A549 (cell line): ENCODE measurements around the gene RGMA. TPM values are rescaled to one million over a fixed set of nuclear protein-coding genes. Genes with fewer than 3 reads are reported as not detected.

Source experiments
- ATAC-seq, 2 experiments: fragments of 200-7000 bp in 1 of 2; fragments of >200 bp in 1 of 2; cut with Nextera tagmentation in 1 of 2; cut with Tn5 transposase in 1 of 2; 3 replicates each; pipeline versions ENCODE4 v1.8.0 to v1.9.1; 2018 to 2020; ENCODE audit warnings: mild to moderate bottlenecking in 1 of 2, moderate library complexity in 1 of 2
- CTCF ChIA-PET: fragments of 300-600 bp; sonication (Branson Sonifier 250); formaldehyde crosslinking; extraction: SDS; loops from one replicate; lab custom pipeline; 2021; ENCODE audit warnings: antibody characterized with exemption, inconsistent platforms; lab: Yijun Ruan, JAX
- POLR2A ChIA-PET: fragments of 350-600 bp; formaldehyde crosslinking; extraction: SDS; loops from one replicate; lab custom pipeline; 2021; ENCODE audit warnings: antibody characterized with exemption, inconsistent platforms; lab: Yijun Ruan, JAX
- DNase-seq, 2 experiments: peaks; one replicate each; pipeline versions ENCODE4 v3.0.0 to v3.0.0-alpha.2; 2011 to 2016; ENCODE audit warnings: low read depth in 1 of 2, low spot score in 1 of 2
- FAIRE-seq: peaks from 2 replicates; lab custom pipeline; 2011; peaks lifted over from hg19 to GRCh38; lab: Jason Lieb, UNC
- H3K27ac ChIP-seq, 2 experiments: fragments of >200 bp; sonication (Bioruptor Twin); formaldehyde crosslinking; 3 replicates each; pipeline ENCODE4 v1.5.1; 2016 to 2017
- H3K4me1 ChIP-seq: fragments of >200 bp; sonication (Bioruptor Twin); formaldehyde crosslinking; 3 replicates; pipeline ENCODE4 v1.6.1; 2016
- H3K4me2 ChIP-seq: fragments of >200 bp; sonication (Bioruptor Twin); formaldehyde crosslinking; 3 replicates; pipeline ENCODE4 v1.6.1; 2016
- H3K4me3 ChIP-seq: fragments of >200 bp; sonication (Bioruptor Twin); formaldehyde crosslinking; 3 replicates; pipeline ENCODE4 v1.5.1; 2016
- H3K9me3 ChIP-seq: fragments of >200 bp; sonication (Bioruptor Twin); formaldehyde crosslinking; 3 replicates; pipeline ENCODE4 v1.6.1; 2016
- BCL3 ChIP-seq: fragments of >200 bp; sonication (Bioruptor Twin); formaldehyde crosslinking; IDR thresholded peaks from 3 replicates; pipeline ENCODE4 v1.6.1; 2016
- CBX8 ChIP-seq: fragments of 200-600 bp; sonication (generic); IDR thresholded peaks from 2 replicates; pipeline ENCODE4 v1.6.1; 2016
- CHD2 ChIP-seq: fragments of 150-350 bp; IDR thresholded peaks from 2 replicates; pipeline ENCODE4 v1.6.1; 2014; ENCODE audit warnings: low read length; ENCODE audit not compliant: partially characterized antibody
- CHD4 ChIP-seq: fragments of 200-600 bp; sonication (generic); IDR thresholded peaks from 2 replicates; pipeline ENCODE4 v1.6.1; 2016; ENCODE audit warnings: antibody characterized with exemption, mild to moderate bottlenecking, borderline replicate concordance
- EHF ChIP-seq: fragments of 250-450 bp; sonication (Bioruptor Pico); IDR thresholded peaks from 2 replicates; pipeline ENCODE4 v1.5.0; 2020; ENCODE audit warnings: mild to moderate bottlenecking
- HEYL ChIP-seq: fragments of 250-450 bp; sonication (Bioruptor Pico); IDR thresholded peaks from 2 replicates; pipeline ENCODE4 v1.8.0; 2021; ENCODE audit warnings: mild to moderate bottlenecking, moderate library complexity
- HOXA7 ChIP-seq: fragments of 250-450 bp; sonication (Bioruptor Pico); IDR thresholded peaks from 2 replicates; pipeline ENCODE4 v1.5.0; 2020; ENCODE audit warnings: mild to moderate bottlenecking, moderate library complexity
- HOXB13 ChIP-seq: fragments of 250-450 bp; sonication (Bioruptor Pico); IDR thresholded peaks from 2 replicates; pipeline ENCODE4 v1.5.0; 2020; ENCODE audit warnings: low read depth, mild to moderate bottlenecking, moderate library complexity
- KDM1A ChIP-seq: fragments of 200-600 bp; sonication (generic); IDR thresholded peaks from 2 replicates; pipeline ENCODE4 v1.6.1; 2016; ENCODE audit warnings: low read depth, mild to moderate bottlenecking
- KDM5A ChIP-seq: fragments of 200-600 bp; sonication (generic); IDR thresholded peaks from 2 replicates; pipeline ENCODE4 v1.6.1; 2016; ENCODE audit warnings: antibody characterized with exemption, mild to moderate bottlenecking
- NFE2L2 ChIP-seq: fragments of 150-350 bp; conservative IDR thresholded peaks from 2 replicates; pipeline ENCODE4 v1.6.1; 2014; ENCODE audit warnings: low read length
- RARB ChIP-seq: fragments of 250-450 bp; sonication (Bioruptor Pico); IDR thresholded peaks from 2 replicates; pipeline ENCODE4 v1.8.0; 2021; ENCODE audit warnings: mild to moderate bottlenecking, moderate library complexity
- RCOR1 ChIP-seq: fragments of 150-350 bp; IDR thresholded peaks from 2 replicates; pipeline ENCODE4 v1.6.1; 2014; ENCODE audit warnings: antibody characterized with exemption, low read length, low read depth
- TFCP2L1 ChIP-seq: fragments of 250-450 bp; sonication (Bioruptor Pico); IDR thresholded peaks from 2 replicates; pipeline ENCODE4 v1.5.0; 2021; ENCODE audit warnings: mild to moderate bottlenecking
- ZC3H11A ChIP-seq: fragments of 450-650 bp; IDR thresholded peaks from 2 replicates; pipeline ENCODE4 v1.6.1; 2014; ENCODE audit warnings: antibody characterized with exemption, mild to moderate bottlenecking
- ZFP36 ChIP-seq: fragments of 450-650 bp; IDR thresholded peaks from 2 replicates; pipeline ENCODE4 v1.6.1; 2014; ENCODE audit warnings: borderline replicate concordance; ENCODE audit not compliant: partially characterized antibody
- WGBS: methylation state at CpG from one replicate; pipeline ENCODE4 v1.1.6; 2017; ENCODE audit errors: missing lambda C conversion rate; 5-methylcytosine and 5-hydroxymethylcytosine counted together
- polyA plus RNA-seq, 4 experiments: library from polyadenylated mRNA; depleted of rRNA in 3 of 4; stranded (reverse); fragments of >200 nt; fragmentation: RNase III in 1 of 4; extraction: RNeasy Plus Mini Kit Qiagen cat#74134 plus additional on column Dnase treatment in 1 of 4; gene quantifications; 2 replicates in 3 of 4; 3 replicates in 1 of 4; pipeline ENCODE4 v1.2.3, GENCODE V29; 2011 to 2017
- TF ChIP-seq, protein P1 (sequence below): fragments of 450-650 bp; IDR thresholded peaks from 2 replicates; pipeline ENCODE4 v1.6.1; 2014; ENCODE audit warnings: antibody characterized with exemption
- TF ChIP-seq, protein P2 (sequence below): fragments of >200 bp; sonication (Bioruptor Twin); formaldehyde crosslinking; IDR thresholded peaks from 2 replicates; pipeline ENCODE4 v1.6.1; 2016
- TF ChIP-seq, protein P3 (sequence below): IDR thresholded peaks from 2 replicates; pipeline ENCODE4 v1.6.1; 2012

The RGMA gene
- polyA plus RNA-seq, 2 of the 4 experiments (the other 2 are of a cell fraction), result 0.22 TPM; not detected in 1

- FAIRE-seq (no peak), ATAC-seq (no peak; a peak in 2 of 6 replicates)
- Histone ChIP-seq H3K4me2 (no peak overlapping the region), H3K4me1 (no peaks in the 10 kb centered on the region), H3K27ac (no peak overlapping the region)
- CTCF ChIA-PET, result interaction anchor here (1.4 to 11.1 kb wide), 3 partner anchors 12 to 1075 kb away, joined by 3 to 114 read pairs (median 5); no protein-coding TSS in a partner anchor
- TF ChIP-seq RARB (CRISPR knock-in tag) (no peak), EHF (CRISPR knock-in tag) (no peak), KDM5A (no peak)
- TF ChIP-seq, protein P1, sequence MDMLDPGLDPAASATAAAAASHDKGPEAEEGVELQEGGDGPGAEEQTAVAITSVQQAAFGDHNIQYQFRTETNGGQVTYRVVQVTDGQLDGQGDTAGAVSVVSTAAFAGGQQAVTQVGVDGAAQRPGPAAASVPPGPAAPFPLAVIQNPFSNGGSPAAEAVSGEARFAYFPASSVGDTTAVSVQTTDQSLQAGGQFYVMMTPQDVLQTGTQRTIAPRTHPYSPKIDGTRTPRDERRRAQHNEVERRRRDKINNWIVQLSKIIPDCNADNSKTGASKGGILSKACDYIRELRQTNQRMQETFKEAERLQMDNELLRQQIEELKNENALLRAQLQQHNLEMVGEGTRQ, result no peak
- TF ChIP-seq, protein P2, sequence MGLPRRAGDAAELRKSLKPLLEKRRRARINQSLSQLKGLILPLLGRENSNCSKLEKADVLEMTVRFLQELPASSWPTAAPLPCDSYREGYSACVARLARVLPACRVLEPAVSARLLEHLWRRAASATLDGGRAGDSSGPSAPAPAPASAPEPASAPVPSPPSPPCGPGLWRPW, result no peak
- TF ChIP-seq, all 56 proteins: peak for 0
- WGBS, result 67% methylated on average over 27 of the region's 46 CpGs
- no peak for DNase-seq
- Histone ChIP-seq H3K9me3 (peaks cover 9% of the 10 kb centered on the region; the same call in 1 of the 3 replicates), H3K4me3 (no peak overlapping the region)
- POLR2A ChIA-PET, result no interaction called here
These were observed 44.5 kb downstream of the RGMA start for GRCh38 chr15:93044301-93045190.

- no peak for DNase-seq
- POLR2A ChIA-PET, result no interaction called here
- Histone ChIP-seq H3K4me3 (no peak overlapping the region), H3K4me1 (no peaks in the 10 kb centered on the region), H3K27ac (no peak overlapping the region), H3K9me3 (peaks cover 9% of the 10 kb centered on the region; the same call in 1 of the 3 replicates), H3K4me2 (no peak overlapping the region)
- TF ChIP-seq CBX8 (no peak), TFCP2L1 (no peak), BCL3 (no peak), EHF (CRISPR knock-in tag) (no peak), ZC3H11A (no peak), KDM5A (no peak)
- TF ChIP-seq, protein P3, sequence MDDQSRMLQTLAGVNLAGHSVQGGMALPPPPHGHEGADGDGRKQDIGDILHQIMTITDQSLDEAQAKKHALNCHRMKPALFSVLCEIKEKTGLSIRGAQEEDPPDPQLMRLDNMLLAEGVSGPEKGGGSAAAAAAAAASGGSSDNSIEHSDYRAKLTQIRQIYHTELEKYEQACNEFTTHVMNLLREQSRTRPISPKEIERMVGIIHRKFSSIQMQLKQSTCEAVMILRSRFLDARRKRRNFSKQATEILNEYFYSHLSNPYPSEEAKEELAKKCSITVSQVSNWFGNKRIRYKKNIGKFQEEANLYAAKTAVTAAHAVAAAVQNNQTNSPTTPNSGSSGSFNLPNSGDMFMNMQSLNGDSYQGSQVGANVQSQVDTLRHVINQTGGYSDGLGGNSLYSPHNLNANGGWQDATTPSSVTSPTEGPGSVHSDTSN, result no peak
- ATAC-seq, result peak in 1 of 2 experiments; percentile 4; a peak in 2 of 6 replicates
- FAIRE-seq, result no peak
- CTCF ChIA-PET, result interaction anchor here (1.6 to 11.1 kb wide), 2 partner anchors 11 to 44 kb away, joined by 5 to 114 read pairs; no protein-coding TSS in a partner anchor
- WGBS, result 17% methylated on average over 11 of the region's 12 CpGs
These were observed 45.2 kb downstream of the RGMA start for GRCh38 chr15:93043621-93044300.

- Histone ChIP-seq H3K4me3 (no peak overlapping the region), H3K27ac (no peak overlapping the region), H3K4me2 (no peak overlapping the region), H3K9me3 (peaks cover 9% of the 10 kb centered on the region; the same call in 1 of the 3 replicates), H3K4me1 (no peaks in the 10 kb centered on the region)
- 76% methylated on average over 18 of the region's 18 CpGs for WGBS
- POLR2A ChIA-PET, result no interaction called here
- no peak for FAIRE-seq
- TF ChIP-seq ZFP36 (no peak), KDM1A (no peak), RCOR1 (no peak), CHD2 (no peak), HOXA7 (CRISPR knock-in tag) (no peak), CHD4 (no peak), HEYL (CRISPR knock-in tag) (no peak), NFE2L2 (no peak), HOXB13 (CRISPR knock-in tag) (no peak), RARB (CRISPR knock-in tag) (no peak)
- CTCF ChIA-PET, result interaction anchor here (0.8 to 11.1 kb wide), 2 partner anchors 10 to 48 kb away, joined by 3 to 114 read pairs; no protein-coding TSS in a partner anchor
- no peak for ATAC-seq
- no peak for DNase-seq
These were observed 46.2 kb downstream of the RGMA start for GRCh38 chr15:93042691-93043378.
